SKM-1 treated with dmso at 0.1 percent for 144 hours (cell line): ENCODE results near the gene MRFAP1L1.
A peak's percentile ranks its signal among the peaks of the same experiment; 100 is the strongest.
"Not testable (repeated sequence)": the region's sequence is repeated elsewhere in the genome, so short reads cannot be mapped to it uniquely, and the experiment has no call there.

ENCODE experiments used
- DNase-seq: peaks from one replicate; lab custom pipeline; 2025; ENCODE audit not compliant: unreplicated experiment; lab: John Stamatoyannopoulos, UW

Gene MRFAP1L1

GRCh38 chr4:6692379-6692778, 17.3 kb downstream of the MRFAP1L1 start:
- no peak for DNase-seq

DNA sequence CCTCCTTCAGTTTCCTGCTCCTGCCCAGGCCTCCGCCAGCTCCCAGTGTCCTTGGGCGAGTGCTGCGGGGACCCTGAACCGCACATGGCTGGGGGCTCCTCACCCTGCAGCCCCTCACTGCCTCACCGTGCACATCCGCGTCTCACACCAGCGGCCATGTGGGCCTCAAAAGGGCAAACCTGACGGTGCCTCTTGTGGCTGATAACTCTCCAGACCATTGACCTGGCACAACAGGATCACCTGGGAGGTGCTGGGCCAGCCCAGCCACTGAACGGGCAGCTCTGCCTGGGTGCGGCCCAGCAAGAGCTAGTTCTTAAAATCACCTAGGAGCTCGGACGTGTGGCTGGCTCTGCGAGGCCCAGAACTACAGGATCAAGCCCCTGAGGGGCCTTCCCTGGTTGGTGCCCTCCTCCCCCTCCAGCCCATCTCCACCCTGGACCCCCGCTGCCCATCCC, 20.1 kb downstream of the MRFAP1L1 start:
- no peak for DNase-seq

DNA sequence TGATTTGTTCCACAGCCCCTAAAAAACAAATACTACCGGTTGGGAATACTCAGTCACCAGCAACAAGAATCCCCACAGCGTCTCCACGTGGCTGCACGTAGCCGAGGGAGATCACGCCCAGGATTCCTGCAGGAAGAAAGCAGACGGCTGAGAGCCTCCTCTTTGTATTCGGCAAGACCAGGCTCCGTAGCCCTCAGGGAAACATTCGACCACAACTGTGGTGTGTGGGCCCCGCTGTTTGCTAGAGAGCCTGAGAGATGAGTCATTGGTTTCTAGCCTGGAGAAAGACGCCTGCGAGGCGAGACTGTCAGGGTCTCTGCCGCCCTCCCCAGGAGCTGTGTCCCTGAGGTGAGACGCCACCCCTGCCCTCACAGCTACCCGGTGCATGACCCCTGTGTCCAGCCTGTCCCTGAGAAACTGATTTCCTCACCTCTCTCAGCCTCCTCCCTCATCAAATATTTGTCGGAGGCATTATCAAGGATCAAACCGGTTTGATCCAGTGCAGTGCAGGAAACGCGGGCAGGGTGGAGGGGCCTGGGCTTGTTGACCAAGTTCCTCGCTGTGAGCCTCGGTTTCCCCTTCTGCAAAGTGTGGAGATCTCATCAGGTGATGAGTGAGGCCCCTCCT, 20.7 kb downstream of the MRFAP1L1 start:
- peak; percentile 74 for DNase-seq

GRCh38 chr4:6687947-6688878, 21.5 kb downstream of the MRFAP1L1 start:
- DNase-seq, result no peak

DNA sequence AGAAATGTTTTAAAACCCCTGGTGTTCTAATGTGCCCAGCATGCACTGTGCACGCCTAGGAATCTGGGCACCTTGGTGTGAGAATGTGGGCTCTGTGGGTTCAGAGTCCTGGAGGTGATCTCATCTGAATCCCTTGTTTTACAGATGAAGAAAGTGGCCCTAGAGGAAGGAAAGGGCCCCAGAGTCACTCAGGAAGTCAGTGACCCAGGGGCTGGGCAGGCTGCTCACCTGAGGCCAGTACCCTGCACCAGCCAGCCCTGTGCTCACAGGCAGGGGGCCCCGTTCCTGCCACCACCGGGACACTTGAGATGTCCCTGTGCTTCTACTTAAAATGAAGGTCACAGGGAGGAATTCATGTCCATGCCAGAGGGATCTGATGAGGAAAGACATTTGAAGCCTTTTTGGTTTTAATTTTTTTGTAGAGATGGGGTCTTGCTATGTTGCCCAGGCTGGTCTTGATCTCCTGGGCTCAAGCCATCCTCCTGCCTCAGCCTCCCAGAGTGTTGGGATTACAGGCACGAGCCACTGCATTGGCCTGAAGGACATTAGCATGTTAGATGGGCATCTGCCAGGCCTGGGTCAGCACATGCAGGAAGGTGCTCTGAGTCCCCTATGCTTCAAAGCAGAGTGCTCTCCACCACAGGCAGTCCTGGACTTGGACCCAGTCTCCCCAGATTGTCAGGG, 23.4 kb downstream of the MRFAP1L1 start:
- DNase-seq, result no peak

GRCh38 chr4:6684656-6685055, 25.0 kb downstream of the MRFAP1L1 start:
- DNase-seq, result no peak

DNA sequence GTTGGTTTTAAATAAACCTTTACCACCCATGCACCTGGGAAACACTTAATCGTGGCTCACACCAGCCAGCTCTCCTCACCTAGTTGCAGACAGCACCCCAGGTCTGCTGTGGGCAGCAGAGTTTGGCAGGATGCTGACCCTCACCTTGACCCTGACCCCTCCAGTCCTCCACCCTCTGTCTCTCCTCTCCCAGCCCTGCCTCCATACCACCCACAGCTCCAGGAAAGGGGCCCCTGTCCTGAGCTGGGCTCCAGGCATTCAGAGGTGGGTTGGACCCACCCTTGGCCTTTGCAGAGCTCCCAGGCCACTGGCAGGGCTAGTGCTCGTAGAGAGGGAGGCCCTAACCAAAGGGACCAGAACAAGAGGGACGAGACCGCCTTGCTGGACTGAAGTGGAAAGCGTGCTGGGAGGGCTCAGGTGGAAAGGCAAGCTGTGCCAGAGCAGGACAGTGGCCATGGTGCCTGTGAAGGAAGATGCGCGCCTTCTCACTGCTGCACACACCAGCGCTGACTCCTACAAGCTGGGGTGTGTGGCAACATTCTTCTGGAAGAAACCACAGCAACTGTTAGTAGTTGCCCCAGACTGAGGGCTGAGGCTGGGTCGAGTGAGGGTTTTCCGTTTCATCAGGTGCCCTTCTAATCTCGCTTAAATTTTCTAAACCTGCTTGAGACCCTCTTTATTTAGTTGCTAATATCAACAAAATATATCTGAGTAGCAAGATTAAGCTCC, 26.6 kb downstream of the MRFAP1L1 start:
- peak; percentile 50 for DNase-seq

DNA sequence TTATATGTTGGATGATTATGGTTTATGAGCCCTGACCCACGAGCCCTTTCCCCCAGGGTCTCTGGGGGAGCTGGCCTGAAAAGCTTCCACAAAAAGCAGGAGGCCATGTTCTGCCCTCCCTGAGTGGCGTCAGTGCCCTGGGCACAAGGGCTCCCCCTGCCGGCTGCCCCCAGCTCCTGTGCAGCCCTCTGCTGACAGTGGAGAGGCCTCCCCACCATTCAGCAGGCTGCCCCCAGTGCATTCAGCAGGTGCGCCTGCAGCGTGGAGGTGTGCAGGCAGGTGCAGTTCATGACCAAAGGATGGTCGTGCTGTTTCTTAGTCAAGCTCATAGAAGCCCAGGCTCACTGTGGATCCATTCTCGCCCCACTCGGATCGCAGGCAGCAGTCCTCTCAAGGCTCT, 28.5 kb downstream of the MRFAP1L1 start:
- no peak for DNase-seq

GRCh38 chr4:6680372-6681034, 29.2 kb downstream of the MRFAP1L1 start:
- no peak for DNase-seq

- no peak for DNase-seq
Observed at GRCh38 chr4:6676722-6677558, 32.7 kb downstream of the MRFAP1L1 start.

- DNase-seq, result no peak
Observed at GRCh38 chr4:6674500-6675149, 35.0 kb downstream of the MRFAP1L1 start.

- peak; percentile 97 for DNase-seq
Observed at GRCh38 chr4:6673660-6674499, 35.8 kb downstream of the MRFAP1L1 start.

- not testable (repeated sequence) for DNase-seq
Observed at GRCh38 chr4:6673191-6673659, 36.4 kb downstream of the MRFAP1L1 start.

GRCh38 chr4:6672541-6673190, 37.0 kb downstream of the MRFAP1L1 start:
- not testable (repeated sequence) for DNase-seq

- no peak for DNase-seq
Observed at GRCh38 chr4:6672131-6672530, 37.5 kb downstream of the MRFAP1L1 start.

GRCh38 chr4:6671648-6672047, 38.0 kb downstream of the MRFAP1L1 start:
- DNase-seq, result no peak

DNA sequence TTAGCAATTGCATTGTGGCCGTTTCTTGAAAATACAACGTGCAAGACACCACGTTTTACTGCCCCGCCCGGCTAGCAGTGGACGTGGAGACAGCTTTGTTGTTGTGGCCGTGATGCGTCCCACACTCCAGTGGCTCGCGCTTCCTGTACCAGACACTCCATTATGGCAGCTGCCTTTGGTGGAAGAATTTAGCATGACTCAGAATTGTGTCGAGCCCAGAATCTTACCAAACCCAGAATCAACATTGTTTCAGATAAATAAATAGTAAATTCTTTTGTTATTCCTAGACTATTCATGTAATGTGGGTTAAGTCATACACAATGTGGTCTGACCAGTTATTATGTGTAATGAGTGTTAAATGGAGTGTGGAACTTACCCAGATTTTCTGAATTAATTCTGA, 41.3 kb downstream of the MRFAP1L1 start:
- DNase-seq, result no peak

DNA sequence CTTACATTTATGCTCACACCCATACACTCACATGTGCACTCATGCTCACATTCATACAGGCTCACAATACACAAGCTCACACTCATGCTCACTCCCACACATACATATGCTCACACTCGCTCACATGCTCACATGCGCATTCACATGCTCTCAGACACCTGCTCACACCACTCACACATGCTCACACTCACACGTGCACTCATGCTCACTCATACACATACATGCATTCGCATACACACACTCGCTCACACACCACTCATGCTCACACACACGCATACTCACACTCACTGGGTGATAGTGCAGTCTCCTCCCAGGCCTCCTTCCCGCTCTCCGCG, 44.4 kb downstream of the MRFAP1L1 start:
- no peak for DNase-seq
